H1 (cell line): ENCODE results near the gene MAS1L. TPM values are rescaled to one million over a fixed set of nuclear protein-coding genes. Genes with fewer than 3 reads are reported as not detected.

Source experiments
- BRCA1 ChIP-seq: IDR thresholded peaks from 2 replicates; pipeline ENCODE4 v1.6.1; 2012; ENCODE audit warnings: low read depth, low read length, improper control_type of control experiment
- CHD7 ChIP-seq: fragments of 300-600 bp; sonication (generic); IDR thresholded peaks from 2 replicates; pipeline ENCODE4 v1.7.1; 2012; ENCODE audit warnings: low read length, moderate library complexity, mild to moderate bottlenecking, inconsistent platforms; ENCODE audit not compliant: insufficient replicate concordance
- SP1 ChIP-seq: IDR thresholded peaks from 2 replicates; pipeline ENCODE4 v1.6.1; 2011; ENCODE audit warnings: low read depth, low read length
- polyA plus RNA-seq, 7 experiments: library from polyadenylated mRNA; depleted of rRNA in 3 of 7; stranded (reverse) in 5 of 7; unstranded in 2 of 7; fragments of >200 nt in 5 of 7; fragments of 200-250 nt in 2 of 7; gene quantifications; 1 replicate in 5 of 7; 2 replicates in 1 of 7; 4 replicates in 1 of 7; pipeline versions ENCODE4 v1.2.1 to v1.2.3, GENCODE V29; 2011 to 2013; ENCODE audit warnings: missing spikeins in 2 of 7, mixed read lengths in 2 of 7
- total RNA-seq: library from RNA; stranded (reverse); fragmentation: NEBNext Ultra II Directional; extraction: Animal tissue kit (Norgen Biotek cat#: 25700); gene quantifications from 2 replicates; pipeline ENCODE4 v1.2.1, GENCODE V29; 2021
- TF ChIP-seq, protein P1 (sequence below): IDR thresholded peaks from 2 replicates; pipeline ENCODE4 v1.6.1; 2011; ENCODE audit warnings: low read depth, mild to moderate bottlenecking, low read length; ENCODE audit not compliant: insufficient read depth

The MAS1L gene
- total and polyA plus RNA-seq, 2 of the 8 experiments (the other 6 are each of a cell fraction or from before 2014, with no cell fraction given), result not detected

- TF ChIP-seq CHD7 (no peak), BRCA1 (no peak), SP1 (no peak)
- TF ChIP-seq, protein P1, sequence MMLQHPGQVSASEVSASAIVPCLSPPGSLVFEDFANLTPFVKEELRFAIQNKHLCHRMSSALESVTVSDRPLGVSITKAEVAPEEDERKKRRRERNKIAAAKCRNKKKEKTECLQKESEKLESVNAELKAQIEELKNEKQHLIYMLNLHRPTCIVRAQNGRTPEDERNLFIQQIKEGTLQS, result no peak
Measured at GRCh38 chr6:29494131-29494530, 6.4 kb upstream of the MAS1L start (continued).
